ENCODE data around the gene ZNF804B.
"Not testable (repeated sequence)": the region's sequence is repeated elsewhere in the genome, so short reads cannot be mapped to it uniquely, and the experiment has no call there.

The ZNF804B gene

GRCh38 chr7:89085580-89085979 is 326.1 kb downstream of the ZNF804B start:
- DNase-seq (ENCODE audit: low spot score) = no peak

- no peak for DNase-seq (ENCODE audit: low spot score)
These were observed 332.1 kb downstream of the ZNF804B start for GRCh38 chr7:89091550-89091949.

GRCh38 chr7:89094269-89094668 is 334.8 kb downstream of the ZNF804B start:
- no peak for DNase-seq (ENCODE audit: low spot score)

GRCh38 chr7:89103564-89103963 is 344.1 kb downstream of the ZNF804B start:
- no peak for DNase-seq (ENCODE audit: low spot score)

- no peak for DNase-seq (ENCODE audit: low spot score)
These were observed 345.5 kb downstream of the ZNF804B start for GRCh38 chr7:89104748-89105685.

- no peak for DNase-seq (ENCODE audit: low spot score)
These were observed 364.4 kb downstream of the ZNF804B start for GRCh38 chr7:89123871-89124270.

- no peak for DNase-seq (ENCODE audit: low spot score)
These were observed 370.3 kb downstream of the ZNF804B start for GRCh38 chr7:89129600-89130375.

GRCh38 chr7:89133357-89133756 is 373.9 kb downstream of the ZNF804B start:
- DNase-seq (ENCODE audit: low spot score) = no peak

GRCh38 chr7:89133819-89134218 is 374.3 kb downstream of the ZNF804B start:
- DNase-seq (ENCODE audit: low spot score) = no peak

- no peak for DNase-seq (ENCODE audit: low spot score)
These were observed 386.3 kb downstream of the ZNF804B start for GRCh38 chr7:89145801-89146200.

- no peak for DNase-seq (ENCODE audit: low spot score)
These were observed 400.6 kb downstream of the ZNF804B start for GRCh38 chr7:89160107-89160506.

GRCh38 chr7:89165421-89165820 is 405.9 kb downstream of the ZNF804B start:
- no peak for DNase-seq (ENCODE audit: low spot score)

GRCh38 chr7:89170628-89171027 is 411.1 kb downstream of the ZNF804B start:
- DNase-seq (ENCODE audit: low spot score) = no peak

- no peak for DNase-seq (ENCODE audit: low spot score)
These were observed 422.6 kb downstream of the ZNF804B start for GRCh38 chr7:89182116-89182515.

- no peak for DNase-seq (ENCODE audit: low spot score)
These were observed 424.2 kb downstream of the ZNF804B start for GRCh38 chr7:89183712-89184111.

GRCh38 chr7:89200758-89201157 is 441.3 kb downstream of the ZNF804B start:
- no peak for DNase-seq (ENCODE audit: low spot score)

- DNase-seq (ENCODE audit: low spot score) = no peak
These were observed 464.4 kb downstream of the ZNF804B start for GRCh38 chr7:89223900-89224395.

GRCh38 chr7:89228688-89229171 is 469.2 kb downstream of the ZNF804B start:
- DNase-seq (ENCODE audit: low spot score) = not testable (repeated sequence)

- DNase-seq (ENCODE audit: low spot score) = no peak
These were observed 478.7 kb downstream of the ZNF804B start for GRCh38 chr7:89238156-89238555.

- no peak for DNase-seq (ENCODE audit: low spot score)
These were observed 486.7 kb downstream of the ZNF804B start for GRCh38 chr7:89246196-89246595.

- no peak for DNase-seq (ENCODE audit: low spot score)
These were observed 487.7 kb downstream of the ZNF804B start for GRCh38 chr7:89247207-89247606.

- DNase-seq (ENCODE audit: low spot score) = no peak
These were observed 499.6 kb downstream of the ZNF804B start for GRCh38 chr7:89259085-89259484.

- no peak for DNase-seq (ENCODE audit: low spot score)
These were observed 504.6 kb downstream of the ZNF804B start for GRCh38 chr7:89264126-89264525.
